Retina (tissue), 1 donor: ENCODE results near the gene FAT1.
A peak's percentile ranks its signal among the peaks of the same experiment; 100 is the strongest.
"Not testable (repeated sequence)": the region's sequence is repeated elsewhere in the genome, so short reads cannot be mapped to it uniquely, and the experiment has no call there.

Experiments
- DNase-seq: peaks from one replicate; pipeline ENCODE4 v3.0.0-alpha.2; 2016

FAT1 gene, protein sequence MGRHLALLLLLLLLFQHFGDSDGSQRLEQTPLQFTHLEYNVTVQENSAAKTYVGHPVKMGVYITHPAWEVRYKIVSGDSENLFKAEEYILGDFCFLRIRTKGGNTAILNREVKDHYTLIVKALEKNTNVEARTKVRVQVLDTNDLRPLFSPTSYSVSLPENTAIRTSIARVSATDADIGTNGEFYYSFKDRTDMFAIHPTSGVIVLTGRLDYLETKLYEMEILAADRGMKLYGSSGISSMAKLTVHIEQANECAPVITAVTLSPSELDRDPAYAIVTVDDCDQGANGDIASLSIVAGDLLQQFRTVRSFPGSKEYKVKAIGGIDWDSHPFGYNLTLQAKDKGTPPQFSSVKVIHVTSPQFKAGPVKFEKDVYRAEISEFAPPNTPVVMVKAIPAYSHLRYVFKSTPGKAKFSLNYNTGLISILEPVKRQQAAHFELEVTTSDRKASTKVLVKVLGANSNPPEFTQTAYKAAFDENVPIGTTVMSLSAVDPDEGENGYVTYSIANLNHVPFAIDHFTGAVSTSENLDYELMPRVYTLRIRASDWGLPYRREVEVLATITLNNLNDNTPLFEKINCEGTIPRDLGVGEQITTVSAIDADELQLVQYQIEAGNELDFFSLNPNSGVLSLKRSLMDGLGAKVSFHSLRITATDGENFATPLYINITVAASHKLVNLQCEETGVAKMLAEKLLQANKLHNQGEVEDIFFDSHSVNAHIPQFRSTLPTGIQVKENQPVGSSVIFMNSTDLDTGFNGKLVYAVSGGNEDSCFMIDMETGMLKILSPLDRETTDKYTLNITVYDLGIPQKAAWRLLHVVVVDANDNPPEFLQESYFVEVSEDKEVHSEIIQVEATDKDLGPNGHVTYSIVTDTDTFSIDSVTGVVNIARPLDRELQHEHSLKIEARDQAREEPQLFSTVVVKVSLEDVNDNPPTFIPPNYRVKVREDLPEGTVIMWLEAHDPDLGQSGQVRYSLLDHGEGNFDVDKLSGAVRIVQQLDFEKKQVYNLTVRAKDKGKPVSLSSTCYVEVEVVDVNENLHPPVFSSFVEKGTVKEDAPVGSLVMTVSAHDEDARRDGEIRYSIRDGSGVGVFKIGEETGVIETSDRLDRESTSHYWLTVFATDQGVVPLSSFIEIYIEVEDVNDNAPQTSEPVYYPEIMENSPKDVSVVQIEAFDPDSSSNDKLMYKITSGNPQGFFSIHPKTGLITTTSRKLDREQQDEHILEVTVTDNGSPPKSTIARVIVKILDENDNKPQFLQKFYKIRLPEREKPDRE (N-terminal part only)

DNA sequence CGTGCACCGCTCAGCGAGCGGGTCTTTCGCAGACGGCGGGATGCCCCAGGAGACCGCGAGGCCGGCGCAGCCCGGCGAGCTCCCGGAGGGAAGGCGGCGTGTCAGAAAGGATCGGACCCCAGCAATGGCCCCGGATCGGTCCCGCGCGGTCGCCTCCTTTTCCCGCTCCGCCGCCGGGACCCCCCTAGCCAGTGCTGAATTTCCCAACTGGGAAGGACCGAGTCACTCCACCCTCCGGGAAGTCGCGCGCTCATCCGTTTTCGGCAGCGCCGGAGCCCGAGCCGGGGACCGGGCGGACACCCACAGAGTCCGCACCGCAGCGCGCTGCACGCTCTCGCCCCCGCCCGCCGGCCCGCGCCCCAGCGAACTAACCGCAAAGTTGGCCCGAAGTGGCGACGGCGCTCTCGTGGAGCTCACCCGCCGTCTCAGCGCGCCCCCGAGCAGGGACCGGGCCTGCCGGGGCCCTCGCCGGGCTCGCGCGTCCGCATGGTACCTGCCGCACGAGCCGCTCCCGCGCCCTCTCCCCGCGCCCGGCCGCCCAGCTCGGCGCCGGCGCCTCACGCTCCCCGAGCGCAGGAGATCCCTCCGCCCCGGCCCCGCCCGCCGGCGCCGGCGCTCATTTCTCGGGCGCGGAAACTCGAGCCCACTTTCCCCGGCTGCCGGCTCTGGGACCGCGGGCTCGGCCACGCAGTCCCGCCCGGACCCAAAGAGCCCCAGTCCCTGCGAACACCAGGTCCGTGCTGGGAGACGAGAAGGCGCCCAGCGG, at the start of gene FAT1:
Gene FAT1 (minus strand): TSS at position 565 of the 766 bp plus-strand sequence. CDS start 14,029 bp downstream, outside the sequence.
- DNase-seq = peak; percentile 90

DNA sequence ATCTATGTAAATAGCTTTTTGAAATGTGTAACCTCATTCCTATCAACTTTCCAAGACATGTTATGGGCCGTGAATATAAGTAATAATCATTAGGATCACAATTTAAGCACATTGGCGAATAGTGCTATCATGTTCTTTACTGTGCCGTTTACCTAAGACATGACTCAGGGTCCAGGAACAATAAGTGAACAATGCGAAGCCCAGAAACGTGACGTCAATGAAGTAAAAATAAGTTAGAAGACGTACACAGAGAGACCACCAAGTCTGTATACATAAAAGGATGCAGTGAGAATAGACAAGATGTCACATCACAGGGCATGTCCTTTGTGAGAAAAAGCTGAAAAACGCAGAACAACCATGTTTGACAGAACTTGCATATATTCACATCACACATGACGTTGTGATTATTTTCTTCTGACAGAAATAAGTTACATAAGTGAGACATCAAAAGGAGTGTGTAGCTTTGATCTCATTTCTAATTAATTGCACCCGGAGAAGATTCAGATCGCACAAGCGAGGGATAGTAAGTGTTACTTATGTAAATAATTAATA, 49.4 kb upstream of the FAT1 start:
- DNase-seq = no peak

DNA sequence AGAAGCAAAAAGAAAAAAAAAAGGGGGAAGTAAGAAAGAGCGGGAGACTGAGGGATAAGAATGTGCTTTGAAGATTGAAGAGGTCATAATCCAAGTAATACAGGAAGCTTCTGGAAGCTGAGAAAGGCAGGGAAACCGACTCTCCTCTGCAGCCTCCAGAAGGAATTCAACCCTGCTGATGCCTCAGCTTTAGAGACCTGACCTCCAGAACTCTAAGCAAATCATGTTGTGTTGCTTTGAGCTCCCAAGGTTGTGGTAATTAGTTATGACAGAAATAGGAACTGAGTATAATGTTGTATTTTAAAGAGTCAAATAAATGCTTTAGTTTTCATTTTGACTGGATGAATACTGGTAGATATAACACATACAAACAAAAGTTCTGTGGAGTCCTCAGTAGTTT, 48.0 kb upstream of the FAT1 start:
- DNase-seq = no peak

DNA sequence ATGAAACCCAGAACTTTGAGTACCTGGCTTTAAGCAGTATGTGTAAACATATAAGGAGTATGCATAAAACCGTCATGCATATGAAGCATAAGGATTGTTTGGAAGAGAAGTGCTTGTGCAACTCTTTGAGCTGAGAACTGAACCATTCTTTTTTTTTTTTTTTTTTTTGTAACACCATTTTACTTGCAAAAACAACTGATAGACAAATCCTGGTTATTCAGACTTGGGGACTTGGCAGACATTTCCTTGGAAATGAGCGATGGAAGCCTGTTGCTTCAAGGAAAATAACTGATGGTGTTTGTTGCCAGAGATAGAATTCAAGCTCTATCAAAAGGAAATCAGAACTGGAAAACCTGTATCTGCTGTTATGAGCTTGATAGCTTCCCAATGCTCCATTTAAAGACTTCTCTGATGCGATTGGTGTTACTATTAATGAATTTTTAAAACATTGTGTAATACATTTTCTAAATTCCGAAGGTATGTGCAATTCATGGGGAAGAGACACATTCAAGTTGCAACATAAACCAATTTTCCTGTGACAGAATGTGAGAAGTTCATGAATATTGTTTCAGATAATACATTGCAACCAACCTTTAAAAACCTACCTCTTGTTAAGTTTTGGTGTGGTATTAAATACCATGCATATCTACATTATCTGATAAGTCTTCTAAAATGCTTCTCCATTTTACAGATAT, 47.0 kb upstream of the FAT1 start:
- no peak for DNase-seq

DNA sequence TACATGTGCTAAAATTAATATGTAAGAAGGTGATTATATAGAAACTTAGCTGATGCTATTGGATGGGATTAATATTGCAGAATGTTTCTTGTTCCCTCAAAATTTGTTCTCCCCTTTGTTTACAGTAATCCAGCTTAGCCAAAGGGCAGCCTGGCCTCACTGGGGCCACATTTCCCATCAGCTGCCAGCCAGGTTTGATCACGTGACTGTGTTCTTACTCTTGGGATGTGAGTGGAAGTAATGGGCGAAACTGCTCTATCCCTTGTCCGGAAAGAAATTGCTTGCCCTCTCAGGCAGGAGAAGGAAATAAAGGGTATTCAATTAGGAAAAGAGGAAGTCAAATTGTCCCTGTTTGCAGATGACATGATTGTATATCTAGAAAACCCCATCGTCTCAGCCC, 44.1 kb upstream of the FAT1 start:
- no peak for DNase-seq

DNA sequence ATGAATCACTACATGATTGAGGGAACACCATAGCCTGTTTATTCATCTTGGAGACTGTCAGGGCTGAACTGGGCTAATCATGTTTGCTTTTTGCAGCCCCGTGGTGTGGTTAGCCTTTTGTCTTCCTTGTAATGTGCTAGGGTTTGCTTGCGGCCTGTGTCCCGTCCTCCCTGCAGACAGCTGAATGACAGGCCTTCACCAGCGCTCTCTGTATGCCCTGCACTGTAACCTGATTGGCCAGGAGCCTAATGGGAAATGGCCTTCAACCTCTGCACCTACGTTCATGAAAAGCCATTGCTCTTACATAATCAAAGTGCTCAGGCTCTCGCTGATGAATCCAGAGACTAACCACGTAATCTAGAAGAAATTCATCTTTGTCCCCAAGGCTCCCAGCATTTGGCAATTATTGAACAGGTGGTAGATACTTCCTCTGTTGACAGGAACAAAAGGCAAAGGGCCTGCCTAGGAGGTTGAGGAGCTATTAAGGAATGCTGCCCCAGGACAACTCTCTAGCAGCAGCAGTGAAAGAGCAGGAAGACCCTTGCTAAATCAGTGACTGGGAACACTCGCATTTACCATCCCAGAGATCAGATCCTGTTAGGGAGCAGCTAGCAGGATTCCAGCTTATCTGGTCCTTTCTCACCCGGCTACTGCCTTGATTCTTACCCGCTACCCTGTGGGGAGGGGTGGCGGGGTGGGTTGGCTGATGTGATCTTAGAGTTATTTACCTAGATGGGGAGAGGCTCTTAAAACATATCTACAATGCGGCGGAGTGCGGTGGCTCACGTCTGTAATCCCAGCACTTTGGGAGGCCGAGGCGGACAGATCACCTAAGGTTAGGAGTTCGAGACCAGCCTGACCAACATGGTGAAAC, 42.3 kb upstream of the FAT1 start:
- DNase-seq = no peak

DNA sequence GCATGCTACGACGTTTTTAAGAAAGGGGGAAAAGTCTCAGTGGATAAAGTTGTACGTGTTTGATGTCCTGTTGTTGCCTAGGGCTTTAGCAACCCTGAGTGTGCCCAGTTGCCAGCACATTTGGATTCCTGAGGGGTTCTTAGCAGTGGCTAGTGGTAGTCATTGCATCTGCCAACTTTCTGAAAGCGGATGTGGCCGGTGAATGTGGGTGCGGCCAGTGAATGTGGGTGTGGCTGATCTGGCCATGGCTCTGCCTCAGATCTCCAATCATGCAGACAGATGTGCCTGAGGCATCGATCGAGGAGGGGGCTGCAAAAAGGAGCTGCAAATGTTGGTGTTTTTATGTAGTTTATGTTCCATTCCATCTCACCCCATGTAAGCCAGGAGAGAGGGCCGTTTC, 41.5 kb upstream of the FAT1 start:
- DNase-seq = no peak

DNA sequence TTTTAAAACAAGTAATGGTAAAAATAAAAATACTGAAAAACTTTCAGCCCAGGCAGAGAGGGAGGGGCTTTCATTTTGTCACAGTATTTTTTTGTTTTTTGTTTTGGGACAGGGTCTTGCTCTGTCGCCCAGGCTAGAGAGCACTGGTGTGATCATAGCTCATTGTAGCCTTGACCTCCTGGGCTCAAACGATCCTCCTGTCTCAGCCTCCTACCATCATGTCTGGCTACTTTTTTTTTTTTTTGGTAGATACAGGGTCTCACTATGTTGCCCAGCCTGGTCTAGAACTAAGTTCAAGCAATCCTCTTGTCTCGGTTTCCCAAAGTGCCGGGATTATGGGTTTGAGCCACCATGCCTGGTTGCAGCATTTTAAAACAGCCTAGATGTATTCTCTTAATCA, 40.8 kb upstream of the FAT1 start:
- no peak for DNase-seq

DNA sequence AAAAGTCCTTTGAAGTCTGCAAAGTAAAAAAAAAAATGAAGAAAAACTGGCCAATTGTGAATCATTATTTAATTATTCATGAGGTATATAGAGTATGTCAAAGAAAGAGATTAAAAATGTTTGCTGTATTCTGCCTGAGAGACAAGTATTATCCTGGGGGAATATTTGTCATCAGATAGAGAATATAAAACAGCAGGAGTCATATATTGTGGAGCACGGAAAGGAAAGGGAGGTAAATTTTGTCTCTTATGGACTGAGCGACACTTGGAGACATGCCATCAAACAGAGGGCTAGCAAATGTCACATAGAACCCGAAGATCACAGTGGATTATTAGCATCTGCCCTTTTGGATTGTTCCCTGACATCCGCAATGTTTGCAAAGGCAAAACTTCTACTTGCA, 39.2 kb upstream of the FAT1 start:
- DNase-seq = no peak

DNA sequence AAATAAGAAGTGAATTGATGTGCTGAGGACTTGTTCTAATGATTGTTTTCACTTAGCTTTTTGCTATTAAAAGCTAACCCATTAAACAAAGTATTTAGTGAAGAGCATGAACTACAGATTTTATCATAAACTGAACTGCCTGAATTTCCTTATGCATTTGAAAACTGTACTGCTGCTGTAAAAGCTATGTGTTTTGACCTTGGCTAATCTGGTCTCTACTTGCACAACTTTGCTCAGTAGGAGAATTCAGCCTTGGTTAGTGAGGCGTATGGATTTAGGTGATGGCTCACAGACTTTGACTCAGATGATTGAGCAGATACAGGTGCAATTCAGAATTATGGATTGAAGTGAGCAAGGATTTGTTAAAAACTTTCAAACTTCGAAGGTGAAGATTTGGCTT, 38.7 kb upstream of the FAT1 start:
- DNase-seq = no peak

DNA sequence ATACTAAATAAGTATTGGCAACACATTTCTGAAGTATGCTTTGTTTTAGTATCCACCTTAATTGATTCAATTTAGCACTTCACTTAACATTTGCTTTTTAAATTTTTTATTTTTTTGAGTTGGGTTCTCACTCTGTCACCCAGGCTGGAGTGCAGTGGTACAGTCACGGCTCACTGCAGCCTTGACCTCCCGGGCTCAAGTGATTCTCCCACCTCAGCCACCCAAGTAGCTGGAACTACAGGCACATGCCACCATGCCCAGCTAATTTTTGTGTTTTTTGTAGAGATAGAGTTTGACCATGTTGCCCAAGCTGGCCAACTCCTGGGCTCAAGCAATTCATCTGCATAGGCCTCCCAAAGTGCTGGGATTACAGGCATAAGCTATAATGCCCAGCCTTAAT, 38.3 kb upstream of the FAT1 start:
- DNase-seq = not testable (repeated sequence)

DNA sequence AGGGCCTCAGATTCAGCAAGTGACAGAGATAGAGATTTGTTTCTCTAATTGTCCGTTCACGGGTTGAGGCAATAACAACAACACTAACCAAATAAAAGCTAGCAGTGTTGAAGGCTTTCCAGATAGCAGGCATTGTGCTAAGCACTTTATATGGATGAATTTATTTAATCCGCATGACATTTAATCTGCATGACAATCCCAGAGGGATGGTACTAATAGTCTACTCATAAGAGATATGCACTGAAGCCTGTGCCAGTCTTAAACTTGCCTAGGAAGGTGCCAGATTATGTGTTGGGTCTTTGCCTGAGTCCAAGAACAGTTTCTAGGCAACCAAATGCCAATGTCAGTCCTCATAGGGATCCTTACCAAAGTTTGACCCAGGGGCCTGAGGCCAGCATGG, 37.7 kb upstream of the FAT1 start:
- no peak for DNase-seq

DNA sequence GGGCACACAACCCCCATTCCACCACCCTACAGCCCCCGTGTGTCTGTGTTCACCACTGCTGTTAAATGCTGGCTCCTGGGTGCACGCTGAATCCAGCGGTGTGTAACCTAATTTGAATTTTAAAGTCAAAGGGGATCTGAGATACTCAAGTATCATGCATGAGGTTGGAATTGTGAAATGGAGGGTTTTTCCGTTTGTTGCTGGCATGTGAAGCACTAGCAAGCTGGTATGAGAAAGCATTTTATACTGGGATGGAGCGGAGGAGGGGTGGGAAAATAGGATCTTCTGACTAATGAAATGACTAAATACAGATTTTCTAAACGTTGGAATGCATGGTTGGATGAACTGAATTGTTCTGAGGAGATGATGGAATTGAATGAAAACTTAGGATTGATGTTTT, 36.9 kb upstream of the FAT1 start:
- no peak for DNase-seq

DNA sequence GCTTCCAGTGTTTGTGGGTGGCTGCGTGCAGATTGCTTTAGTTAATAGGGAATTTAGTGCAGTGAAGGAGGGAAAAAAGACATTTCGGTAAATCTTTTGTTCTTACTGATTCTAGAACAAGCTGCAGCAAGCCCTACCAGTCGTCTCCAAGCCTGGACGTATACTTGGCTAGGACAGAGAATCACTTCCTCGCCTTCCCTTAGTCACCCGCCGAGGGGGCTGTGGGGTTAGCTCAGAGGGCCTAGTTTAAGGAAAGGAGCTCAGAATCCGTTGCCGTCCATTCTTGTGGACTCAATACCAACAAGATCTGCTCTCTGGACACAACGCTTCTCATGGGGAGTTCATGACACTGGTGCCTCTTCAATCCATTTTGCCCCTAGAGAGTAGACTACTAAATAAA, 36.3 kb upstream of the FAT1 start:
- DNase-seq = no peak

DNA sequence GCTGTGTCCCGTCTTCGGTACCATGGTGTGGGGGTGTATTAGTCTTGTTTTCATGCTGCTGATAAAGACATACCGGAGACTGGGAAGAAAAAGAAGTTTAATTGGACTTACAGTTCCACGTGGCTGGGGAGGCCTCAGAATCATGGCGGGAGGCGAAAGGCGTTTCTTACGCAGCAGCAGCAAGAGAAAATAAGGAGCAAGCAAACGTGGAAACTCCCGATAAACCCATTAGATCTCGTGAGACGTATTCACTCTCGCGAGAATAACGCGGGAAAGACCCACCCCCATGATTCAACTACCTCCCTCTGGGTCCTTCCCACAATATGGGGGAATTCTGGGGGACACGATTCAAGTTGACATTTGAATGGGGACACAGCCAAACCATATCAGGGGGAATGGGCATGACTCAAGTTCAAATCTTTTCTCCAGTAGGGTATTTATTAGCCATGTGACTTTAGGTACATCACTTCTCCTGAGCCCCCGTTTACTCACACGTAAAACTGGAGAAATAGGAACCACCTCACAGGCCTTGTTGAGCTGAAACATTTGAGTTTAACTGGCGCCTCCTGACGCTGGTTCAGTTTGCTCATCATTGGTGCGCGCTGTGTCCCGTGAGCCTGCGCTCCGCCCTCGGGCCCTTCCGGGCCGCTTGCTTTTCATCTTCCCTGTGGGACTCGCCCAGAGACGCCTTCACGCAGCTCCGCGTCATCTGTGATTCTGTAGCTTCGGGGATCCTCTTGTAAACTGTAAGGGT, 35.5 kb upstream of the FAT1 start:
- DNase-seq = no peak

DNA sequence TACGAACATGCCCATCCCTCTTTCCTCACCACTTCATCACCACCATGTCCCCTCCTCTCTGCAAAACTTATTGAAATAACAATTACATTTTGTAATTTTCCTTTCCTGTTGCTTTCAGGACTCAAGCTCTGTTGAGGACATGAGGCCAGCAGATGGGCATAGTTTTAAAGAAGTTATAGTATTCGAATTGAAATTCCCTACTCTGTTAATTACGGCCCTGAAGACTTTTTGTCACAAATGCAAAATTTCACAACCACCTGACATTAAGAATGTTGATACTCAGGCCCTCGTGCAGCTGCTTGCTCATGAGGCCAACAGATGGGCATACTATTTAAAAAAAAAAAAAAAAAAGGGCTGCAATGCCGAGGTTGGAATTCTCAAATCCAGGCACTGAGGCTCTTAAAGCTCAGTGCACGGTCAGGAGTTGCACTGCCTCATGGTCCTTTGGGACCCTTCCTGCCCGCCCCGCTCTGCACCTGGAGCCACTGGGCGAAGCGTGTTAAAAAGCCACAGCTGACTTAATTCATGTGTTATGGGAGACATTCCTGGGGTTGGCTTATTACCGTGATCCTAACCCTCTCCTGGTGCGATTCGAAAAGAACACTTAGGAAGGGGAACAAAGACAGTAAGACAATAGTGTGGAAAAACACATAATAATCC, 34.2 kb upstream of the FAT1 start:
- DNase-seq = no peak

DNA sequence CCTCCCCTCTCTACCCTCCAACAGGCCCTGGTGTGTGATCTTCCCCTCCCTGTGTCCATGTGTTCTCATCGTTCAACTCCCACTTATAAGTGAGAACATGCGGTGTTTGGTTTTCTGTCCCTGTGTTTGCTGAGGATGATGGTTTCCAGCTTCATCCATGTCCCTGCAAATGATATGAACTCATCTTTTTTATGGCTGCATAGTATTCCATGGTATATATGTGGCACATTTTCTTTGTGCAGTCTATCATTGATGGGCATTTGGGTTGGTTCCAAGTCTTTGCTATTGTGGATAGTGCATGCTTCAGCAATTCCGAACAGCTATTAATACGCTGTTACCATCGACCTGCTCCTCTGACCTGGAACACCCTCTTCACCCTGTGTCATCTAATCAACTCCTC, 32.9 kb upstream of the FAT1 start:
- not testable (repeated sequence) for DNase-seq

DNA sequence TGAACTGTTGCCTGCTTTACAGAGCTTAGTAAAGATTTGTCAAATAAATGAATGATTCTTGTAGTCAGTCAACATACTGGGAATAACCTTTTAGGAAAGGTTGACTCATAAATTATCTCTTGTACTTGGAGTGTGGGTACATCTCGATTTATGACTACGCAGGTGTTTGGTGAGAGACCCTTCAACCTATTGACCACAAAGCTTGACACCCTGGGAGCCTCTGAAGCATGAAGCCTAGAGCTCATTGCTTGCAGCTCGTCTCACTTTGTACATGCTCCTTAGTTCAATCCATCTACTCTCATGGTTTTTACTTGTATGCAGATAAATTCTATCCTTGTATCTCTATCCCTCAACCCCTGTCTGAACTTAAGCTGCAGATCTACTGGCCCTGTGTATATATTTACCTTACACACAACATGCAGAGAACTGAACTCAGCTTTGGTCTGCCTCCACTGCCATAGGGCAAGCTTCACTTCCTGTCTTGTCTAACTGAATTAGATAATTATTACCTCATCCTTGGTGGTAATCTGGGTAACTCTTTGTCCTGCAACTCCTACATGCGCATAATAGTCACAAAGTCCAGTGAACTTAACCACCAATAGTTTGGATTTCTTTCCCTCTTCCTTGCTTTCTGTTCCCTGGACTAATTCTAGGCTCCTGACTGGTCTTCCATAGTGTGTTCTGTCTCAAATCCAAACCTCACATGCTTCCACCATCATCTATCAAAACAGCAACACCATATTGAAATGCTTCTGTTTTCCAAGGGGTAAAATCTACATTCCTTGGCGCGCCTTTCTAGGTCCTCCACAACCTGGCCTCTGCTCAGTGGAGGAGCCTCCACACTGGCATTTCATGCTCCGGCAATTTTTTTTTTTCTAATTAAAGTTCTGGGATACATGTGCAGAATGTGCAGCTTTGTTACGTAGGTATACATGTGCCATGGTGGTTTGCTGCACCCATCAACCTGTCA, 32.2 kb upstream of the FAT1 start:
- DNase-seq = no peak
